Breast epithelium (tissue), 4 donors: ENCODE data around the gene MYD88. TPM values are rescaled to one million over a fixed set of nuclear protein-coding genes. Genes with fewer than 3 reads are reported as not detected.

Source experiments
- DNase-seq, 2 donors: peaks; one replicate each; pipeline ENCODE4 v3.0.0-alpha.2; 2019; ENCODE audit warnings: low spot score in 2 of 2
- H3K27ac ChIP-seq, 2 donors: fragments of 200-600 bp; sonication (generic) in 1 of 2; one replicate each; pipeline ENCODE4 v1.5.1; 2016 to 2019; ENCODE audit warnings: mild to moderate bottlenecking in 1 of 2
- H3K27me3 ChIP-seq, 2 donors: fragments of 200-600 bp; sonication (generic) in 1 of 2; one replicate each; pipeline versions ENCODE4 v1.5.1 to v1.6.0; 2017 to 2019; ENCODE audit warnings: control low read depth in 1 of 2, mild to moderate bottlenecking in 1 of 2
- H3K36me3 ChIP-seq: fragments of 200-600 bp; one replicate; pipeline ENCODE4 v1.5.1; 2019
- H3K4me1 ChIP-seq, 2 donors: fragments of 200-600 bp; sonication (generic); one replicate each; pipeline ENCODE4 v1.5.1; 2016 to 2019; ENCODE audit warnings: control low read depth in 1 of 2
- H3K4me3 ChIP-seq, 3 donors: fragments of 200-600 bp; sonication (generic); 1 replicate in 2 of 3; 2 replicates in 1 of 3; pipeline ENCODE4 v1.5.1; 2016 to 2019; ENCODE audit warnings: mild to moderate bottlenecking in 3 of 3, moderate library complexity in 2 of 3
- H3K9me3 ChIP-seq, 2 donors: fragments of 200-600 bp; sonication (generic) in 1 of 2; one replicate each; pipeline ENCODE4 v1.5.1; 2016 to 2019; ENCODE audit warnings: control low read depth in 1 of 2
- CTCF ChIP-seq, 3 donors: fragments of 450-650 bp; IDR thresholded peaks; one replicate each; pipeline ENCODE4 v1.5.1; 2016 to 2017; ENCODE audit warnings: antibody characterized with exemption in 3 of 3, mild to moderate bottlenecking in 3 of 3, moderate library complexity in 3 of 3
- POLR2A ChIP-seq: fragments of 450-650 bp; IDR thresholded peaks from one replicate; pipeline ENCODE4 v1.6.1; 2016; ENCODE audit warnings: antibody characterized with exemption, mild to moderate bottlenecking, moderate library complexity
- POLR2AphosphoS5 ChIP-seq, 3 donors: sonication (generic); formaldehyde crosslinking; IDR thresholded peaks; one replicate each; pipeline ENCODE4 v1.6.1; 2017; ENCODE audit warnings: antibody characterized with exemption in 3 of 3
- intact Hi-C: fragments of 100-400 bp; cut with DNase I; formaldehyde crosslinking; loops from one replicate; pipeline ENCODE4 v1.15.1; 2023; ENCODE audit warnings: low total_unique reads
- total RNA-seq, 3 donors: library from RNA; depleted of rRNA; stranded (reverse); fragments of >200 nt; gene quantifications; one replicate each; pipeline ENCODE4 v1.1.0, GENCODE V29; 2016

Gene MYD88
- total RNA-seq, 3 donors from 2014 or later = 33.4 to 36.0 (median 35.3) TPM

- H3K27me3 ChIP-seq = no peaks in the 10 kb centered on the region
- H3K4me1 ChIP-seq = no peaks in the 10 kb centered on the region
- intact Hi-C loops = no loop called here
- no peaks in the 10 kb centered on the region for H3K36me3 ChIP-seq
- no peak for TF ChIP-seq CTCF (IDR thresholded peaks at IDR 0.05)
- TF ChIP-seq POLR2A = no peak
- TF ChIP-seq POLR2AphosphoS5 (IDR thresholded peaks at IDR 0.05) = no peak
- peak in 1 of 2 donors; percentile 36 for DNase-seq
- no peak overlapping the region for H3K27ac ChIP-seq
- no peak overlapping the region for H3K4me3 ChIP-seq
- no peaks in the 10 kb centered on the region for H3K9me3 ChIP-seq
Observed at GRCh38 chr3:38109580-38110313, 28.7 kb upstream of the MYD88 start.

GRCh38 chr3:38110314-38111050, 28.0 kb upstream of the MYD88 start:
- Histone ChIP-seq H3K4me3 (no peak overlapping the region), H3K27me3 (no peaks in the 10 kb centered on the region), H3K4me1 (no peaks in the 10 kb centered on the region), H3K36me3 (no peaks in the 10 kb centered on the region), H3K9me3 (no peaks in the 10 kb centered on the region), H3K27ac (no peak overlapping the region)
- TF ChIP-seq POLR2A (no peak), POLR2AphosphoS5 (IDR thresholded peaks at IDR 0.05) (no peak), CTCF (IDR thresholded peaks at IDR 0.05) (no peak)
- intact Hi-C loops = no loop called here
- peak in 1 of 2 donors; percentile 31 for DNase-seq

- no peak overlapping the region for H3K27ac ChIP-seq
- H3K4me1 ChIP-seq = no peaks in the 10 kb centered on the region
- TF ChIP-seq POLR2AphosphoS5 (IDR thresholded peaks at IDR 0.05) = no peak
- TF ChIP-seq CTCF (IDR thresholded peaks at IDR 0.05) = no peak
- TF ChIP-seq POLR2A = no peak
- H3K36me3 ChIP-seq = no peaks in the 10 kb centered on the region
- intact Hi-C loops = no loop called here
- no peak overlapping the region for H3K4me3 ChIP-seq
- H3K9me3 ChIP-seq = no peaks in the 10 kb centered on the region
- DNase-seq = peak in 1 of 2 donors; percentile 39
- H3K27me3 ChIP-seq = no peaks in the 10 kb centered on the region
Observed at GRCh38 chr3:38111201-38111600, 27.3 kb upstream of the MYD88 start.

- no peaks in the 10 kb centered on the region for H3K4me1 ChIP-seq
- no peak overlapping the region for H3K27ac ChIP-seq
- H3K9me3 ChIP-seq = no peaks in the 10 kb centered on the region
- H3K4me3 ChIP-seq = no peak overlapping the region
- DNase-seq = peak in 1 of 2 donors; percentile 35
- TF ChIP-seq POLR2AphosphoS5 (IDR thresholded peaks at IDR 0.05) (no peak), POLR2A (no peak), CTCF (IDR thresholded peaks at IDR 0.05) (no peak)
- no peaks in the 10 kb centered on the region for H3K27me3 ChIP-seq
- H3K36me3 ChIP-seq = no peaks in the 10 kb centered on the region
- intact Hi-C loops = no loop called here
Observed at GRCh38 chr3:38111696-38112377, 26.6 kb upstream of the MYD88 start.
